HG03354 (cell line): Measurements from ENCODE around the gene ETS2.

ENCODE experiments used
- ATAC-seq: cut with Tn5 transposase; IDR thresholded peaks from one replicate; pipeline ENCODE4 v1.9.1; 2021; ENCODE audit warnings: mild to moderate bottlenecking; ENCODE audit not compliant: unreplicated experiment, poor library complexity, severe bottlenecking

ETS2 gene

GRCh38 chr21:38798481-38798882, 7.2 kb upstream of the ETS2 start:
- no peak for ATAC-seq

GRCh38 chr21:38800046-38800758, 5.5 kb upstream of the ETS2 start:
- no peak for ATAC-seq

- ATAC-seq = no peak
Measured at GRCh38 chr21:38800924-38801744, 4.6 kb upstream of the ETS2 start.

- no peak for ATAC-seq
Measured at GRCh38 chr21:38802050-38803026, 3.4 kb upstream of the ETS2 start.

GRCh38 chr21:38803075-38803660, 2.6 kb upstream of the ETS2 start:
- ATAC-seq = no peak

- ATAC-seq = no peak
Measured at GRCh38 chr21:38804030-38804788, 1.5 kb upstream of the ETS2 start.

- ATAC-seq = peak; percentile 24
Measured at GRCh38 chr21:38804789-38805327, 871 bp upstream of the ETS2 start.

GRCh38 chr21:38806153-38806941, 618 bp downstream of the ETS2 start:
- peak; percentile 30 for ATAC-seq

GRCh38 chr21:38806942-38807284, 1.2 kb downstream of the ETS2 start:
- no peak for ATAC-seq

- no peak for ATAC-seq
Measured at GRCh38 chr21:38807441-38807871, 1.7 kb downstream of the ETS2 start.

GRCh38 chr21:38807986-38808385, 2.3 kb downstream of the ETS2 start:
- no peak for ATAC-seq

GRCh38 chr21:38809198-38809878, 3.6 kb downstream of the ETS2 start:
- ATAC-seq = no peak

- no peak for ATAC-seq
Measured at GRCh38 chr21:38810034-38810825, 4.5 kb downstream of the ETS2 start.

- no peak for ATAC-seq
Measured at GRCh38 chr21:38810826-38811164, 5.1 kb downstream of the ETS2 start.

GRCh38 chr21:38811257-38811656, 5.5 kb downstream of the ETS2 start:
- no peak for ATAC-seq

- ATAC-seq = no peak
Measured at GRCh38 chr21:38813143-38813542, 7.4 kb downstream of the ETS2 start.

GRCh38 chr21:38813547-38813946, 7.8 kb downstream of the ETS2 start:
- ATAC-seq = no peak
